Adrenal gland (tissue), 5 donors: Measurements from ENCODE around the gene E2F4.

Experiments used
- CTCF ChIP-seq, 6 experiments: fragments of 450-650 bp in 4 of 6; fragments of 200-600 bp in 2 of 6; sonication (generic) in 1 of 6; IDR thresholded peaks; 1 replicate in 5 of 6; 2 replicates in 1 of 6; pipeline versions ENCODE4 v1.5.1 to v1.8.0; 2016 to 2021; ENCODE audit warnings: antibody characterized with exemption in 6 of 6, mild to moderate bottlenecking in 2 of 6, moderate library complexity in 1 of 6
- POLR2A ChIP-seq, 2 donors: fragments of 450-650 bp; IDR thresholded peaks; one replicate each; pipeline ENCODE4 v1.6.1; 2017; ENCODE audit warnings: antibody characterized with exemption in 2 of 2, mild to moderate bottlenecking in 2 of 2, moderate library complexity in 1 of 2
- donor health status: DM: no; HTN: no; CAD: no.

- TF ChIP-seq CTCF (IDR thresholded peaks at IDR 0.05) (peak in 1 of 6 experiments; percentile 9), POLR2A (IDR thresholded peaks at IDR 0.05) (no peak)
These were observed 7.8 kb downstream of the E2F4 start for GRCh38 chr16:67199808-67200198.
